Cardiac muscle cell (in vitro differentiated cells and primary cell): ENCODE results near the gene ERICH6. TPM values are rescaled to one million over a fixed set of nuclear protein-coding genes. Genes with fewer than 3 reads are reported as not detected.
A peak's percentile ranks its signal among the peaks of the same experiment; 100 is the strongest.

Experiments
- DNase-seq, 2 donors: peaks; one replicate each; pipeline versions ENCODE4 v3.0.0 to v3.0.0-alpha.2; 2010 to 2017; ENCODE audit warnings: low read depth in 1 of 2, low spot score in 1 of 2
- H3K27ac ChIP-seq: fragments of 200-600 bp; sonication (generic); 2 replicates; pipeline ENCODE4 v1.5.1; 2016
- H3K27me3 ChIP-seq: fragments of 200-600 bp; sonication (generic); 2 replicates; pipeline ENCODE4 v1.6.0; 2016; ENCODE audit warnings: control low read depth
- H3K36me3 ChIP-seq: fragments of 200-600 bp; sonication (generic); 2 replicates; pipeline ENCODE4 v1.5.1; 2016; ENCODE audit warnings: control low read depth
- H3K4me1 ChIP-seq: fragments of 200-600 bp; sonication (generic); 2 replicates; pipeline ENCODE4 v1.8.1; 2017; ENCODE audit warnings: low read depth, mild to moderate bottlenecking, mixed run types
- H3K4me3 ChIP-seq: fragments of 200-600 bp; sonication (generic); 2 replicates; pipeline ENCODE4 v1.5.1; 2016; ENCODE audit warnings: mild to moderate bottlenecking
- H3K9me3 ChIP-seq: fragments of 200-600 bp; sonication (generic); 2 replicates; pipeline ENCODE4 v1.5.1; 2017; ENCODE audit warnings: low read depth, mild to moderate bottlenecking, control low read depth
- polyA plus RNA-seq: library from polyadenylated mRNA; unstranded; fragments of >200 nt; fragmentation: Nextera tagmentation; extraction: Ambion mirVana; gene quantifications from 2 replicates; pipeline ENCODE4 v1.2.1, GENCODE V29; 2016
- total RNA-seq: library from RNA; depleted of rRNA; stranded (reverse); fragments of >200 nt; gene quantifications from 2 replicates; pipeline ENCODE4 v1.2.3, GENCODE V29; 2016
- TF ChIP-seq, protein P1 (sequence below): IDR thresholded peaks from 2 replicates; pipeline ENCODE4 v1.5.1; 2012; ENCODE audit warnings: low read depth, mild to moderate bottlenecking, low read length

ERICH6 gene
- total and polyA plus RNA-seq, 2 experiments from 2014 or later = 0.44 TPM; not detected in 1

DNA sequence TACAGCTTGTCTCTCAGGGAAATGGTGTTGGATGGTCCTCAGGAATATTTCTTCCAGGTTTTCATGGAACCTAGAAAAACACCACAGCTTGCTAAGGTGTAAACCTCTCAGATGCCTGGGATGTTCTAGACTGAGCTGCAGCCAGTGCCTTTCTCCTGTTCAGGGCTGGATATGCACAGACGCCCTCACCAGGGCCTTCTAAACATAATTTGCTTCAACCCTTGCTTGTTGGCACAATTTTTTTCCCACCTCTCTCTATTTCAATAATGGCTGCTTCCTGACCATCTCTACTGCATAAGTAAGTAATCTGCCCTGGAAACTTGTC is 31.0 kb upstream of the ERICH6 start:
- Histone ChIP-seq H3K27ac (no peak overlapping the region), H3K4me3 (no peak overlapping the region), H3K9me3 (no peaks in the 10 kb centered on the region), H3K36me3 (no peaks in the 10 kb centered on the region), H3K4me1 (peaks cover 5% of the 10 kb centered on the region), H3K27me3 (no peaks in the 10 kb centered on the region)
- TF ChIP-seq, protein P1, sequence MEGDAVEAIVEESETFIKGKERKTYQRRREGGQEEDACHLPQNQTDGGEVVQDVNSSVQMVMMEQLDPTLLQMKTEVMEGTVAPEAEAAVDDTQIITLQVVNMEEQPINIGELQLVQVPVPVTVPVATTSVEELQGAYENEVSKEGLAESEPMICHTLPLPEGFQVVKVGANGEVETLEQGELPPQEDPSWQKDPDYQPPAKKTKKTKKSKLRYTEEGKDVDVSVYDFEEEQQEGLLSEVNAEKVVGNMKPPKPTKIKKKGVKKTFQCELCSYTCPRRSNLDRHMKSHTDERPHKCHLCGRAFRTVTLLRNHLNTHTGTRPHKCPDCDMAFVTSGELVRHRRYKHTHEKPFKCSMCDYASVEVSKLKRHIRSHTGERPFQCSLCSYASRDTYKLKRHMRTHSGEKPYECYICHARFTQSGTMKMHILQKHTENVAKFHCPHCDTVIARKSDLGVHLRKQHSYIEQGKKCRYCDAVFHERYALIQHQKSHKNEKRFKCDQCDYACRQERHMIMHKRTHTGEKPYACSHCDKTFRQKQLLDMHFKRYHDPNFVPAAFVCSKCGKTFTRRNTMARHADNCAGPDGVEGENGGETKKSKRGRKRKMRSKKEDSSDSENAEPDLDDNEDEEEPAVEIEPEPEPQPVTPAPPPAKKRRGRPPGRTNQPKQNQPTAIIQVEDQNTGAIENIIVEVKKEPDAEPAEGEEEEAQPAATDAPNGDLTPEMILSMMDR = no peak
- DNase-seq = no peak

- peak in 1 of 2 donors; percentile 47 for DNase-seq
- TF ChIP-seq, protein P1 = no peak
- Histone ChIP-seq H3K4me3 (no peak overlapping the region), H3K9me3 (no peaks in the 10 kb centered on the region), H3K36me3 (no peaks in the 10 kb centered on the region), H3K27ac (no peak overlapping the region), H3K27me3 (no peaks in the 10 kb centered on the region), H3K4me1 (peaks cover 5% of the 10 kb centered on the region)
Measured at GRCh38 chr3:150733936-150734794, 30.4 kb upstream of the ERICH6 start.

- DNase-seq = peak in 1 of 2 donors; percentile 67
- no peaks in the 10 kb centered on the region for H3K9me3 ChIP-seq
- no peak overlapping the region for H3K4me3 ChIP-seq
- TF ChIP-seq, protein P1 = no peak
- H3K4me1 ChIP-seq = peaks cover 5% of the 10 kb centered on the region
- H3K36me3 ChIP-seq = no peaks in the 10 kb centered on the region
- no peaks in the 10 kb centered on the region for H3K27me3 ChIP-seq
- H3K27ac ChIP-seq = no peak overlapping the region
Measured at GRCh38 chr3:150733373-150733935, 29.7 kb upstream of the ERICH6 start.

- peak in 1 of 2 donors; percentile 23 for DNase-seq
- Histone ChIP-seq H3K36me3 (no peaks in the 10 kb centered on the region), H3K4me3 (no peak overlapping the region), H3K27me3 (no peaks in the 10 kb centered on the region), H3K27ac (no peak overlapping the region), H3K4me1 (peaks cover 5% of the 10 kb centered on the region), H3K9me3 (no peaks in the 10 kb centered on the region)
- TF ChIP-seq, protein P1 = no peak
Measured at GRCh38 chr3:150729682-150730360, 26.1 kb upstream of the ERICH6 start.

DNA sequence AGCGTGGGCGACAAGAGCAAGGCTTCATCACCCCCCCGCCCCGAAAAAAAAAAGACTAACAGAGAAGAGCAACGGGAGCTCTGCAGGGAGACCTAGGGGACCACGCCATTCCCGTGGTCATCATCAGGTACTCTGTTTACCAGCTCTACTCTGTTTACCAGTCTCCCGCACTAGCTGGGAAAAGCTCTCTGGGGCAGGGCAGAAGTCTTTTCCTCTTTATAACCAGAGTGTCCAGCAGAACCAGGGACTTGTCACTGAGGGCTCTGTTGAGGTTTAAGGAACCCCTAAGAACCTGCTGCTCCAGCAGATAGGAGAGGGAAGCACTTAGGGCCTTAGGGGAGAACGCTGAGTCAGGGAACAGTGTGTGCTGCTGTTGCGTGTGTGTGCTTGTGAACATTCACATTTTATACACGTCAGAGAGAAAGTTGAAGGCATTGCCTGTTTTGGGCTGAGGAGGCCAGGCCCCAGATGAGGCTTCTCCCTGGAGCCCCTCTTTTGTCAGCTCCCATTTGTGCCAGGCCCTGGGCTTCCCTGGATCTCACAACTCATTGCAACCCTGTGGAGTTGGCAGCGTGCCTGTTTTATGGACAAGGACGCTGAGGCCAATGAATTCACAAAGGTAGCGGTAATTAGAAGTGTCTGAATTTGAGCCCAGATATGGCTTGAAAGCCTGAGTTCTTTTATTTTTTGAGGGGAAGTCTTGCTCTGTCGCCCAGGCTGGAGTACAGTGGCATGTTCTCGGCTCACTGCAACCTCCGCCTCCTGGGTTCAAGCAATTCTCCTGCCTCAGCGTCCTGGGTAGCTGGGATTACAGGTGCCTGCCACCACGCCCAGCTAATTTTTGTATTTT is 24.2 kb upstream of the ERICH6 start:
- TF ChIP-seq, protein P1 = no peak
- no peaks in the 10 kb centered on the region for H3K27me3 ChIP-seq
- H3K4me1 ChIP-seq = no peaks in the 10 kb centered on the region
- DNase-seq = no peak
- no peaks in the 10 kb centered on the region for H3K9me3 ChIP-seq
- H3K4me3 ChIP-seq = no peak overlapping the region
- H3K36me3 ChIP-seq = no peaks in the 10 kb centered on the region
- no peak overlapping the region for H3K27ac ChIP-seq
